GM12891 (cell line): ENCODE data around the gene KRT13.

Experiments
- PAX5 ChIP-seq: IDR thresholded peaks from 2 replicates; pipeline ENCODE4 v1.6.1; 2011; ENCODE audit warnings: low read length, moderate library complexity, mild to moderate bottlenecking; ENCODE audit not compliant: insufficient read depth, severe bottlenecking
- POLR2A ChIP-seq: IDR thresholded peaks from 2 replicates; pipeline ENCODE4 v1.6.1; 2011; ENCODE audit warnings: low read depth, low read length, control low read depth
- POLR2AphosphoS5 ChIP-seq: IDR thresholded peaks from 2 replicates; pipeline ENCODE4 v1.6.1; 2011; ENCODE audit warnings: low read depth, low read length, control low read depth

DNA sequence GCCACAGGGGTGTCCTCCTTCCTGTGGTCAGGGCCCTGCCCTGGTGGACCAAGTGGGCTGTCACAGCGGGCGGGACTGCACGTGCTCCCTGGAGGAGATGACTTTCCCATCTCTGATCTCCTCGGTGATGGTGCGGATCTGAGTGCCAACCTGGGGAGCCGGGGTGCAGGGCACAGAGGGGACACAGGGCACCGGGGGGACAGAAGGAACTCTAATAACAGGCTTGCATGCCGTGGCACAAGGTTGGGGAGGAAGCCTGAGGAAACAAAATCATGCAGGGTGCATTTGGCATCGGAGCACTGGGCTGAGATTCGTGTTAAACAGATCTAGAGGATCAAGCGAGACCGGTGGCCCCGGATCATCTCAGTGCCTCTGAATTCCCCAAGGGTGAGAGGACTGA, 19.1 kb downstream of the KRT13 start:
- no peak for TF ChIP-seq POLR2AphosphoS5
- TF ChIP-seq POLR2A = no peak
- TF ChIP-seq PAX5 = no peak
